Neutrophil (primary cell): ENCODE measurements around the gene MPHOSPH9.
A peak's percentile ranks its signal among the peaks of the same experiment; 100 is the strongest.

Source experiments
- H3K27ac ChIP-seq: fragments of 200-600 bp; sonication (generic); 2 replicates; pipeline ENCODE4 v1.5.1; 2016; ENCODE audit warnings: mild to moderate bottlenecking, moderate library complexity
- H3K27me3 ChIP-seq: fragments of 200-600 bp; sonication (generic); 2 replicates; pipeline ENCODE4 v1.6.0; 2016; ENCODE audit warnings: mild to moderate bottlenecking
- H3K36me3 ChIP-seq: fragments of 200-600 bp; sonication (generic); 2 replicates; pipeline ENCODE4 v1.5.1; 2017
- H3K4me1 ChIP-seq, 2 experiments: fragments of 200-600 bp in 1 of 2; sonication (generic) in 1 of 2; 1 replicate in 1 of 2; 2 replicates in 1 of 2; pipeline versions ENCODE4 v1.5.1 to v1.6.1; 2013 to 2016; ENCODE audit warnings: low read depth in 1 of 2, low read length in 1 of 2, mild to moderate bottlenecking in 1 of 2, moderate library complexity in 1 of 2; ENCODE audit not compliant: control insufficient read depth in 1 of 2, insufficient read depth in 1 of 2
- H3K4me3 ChIP-seq, 2 experiments: fragments of 200-600 bp in 1 of 2; sonication (generic) in 1 of 2; 1 replicate in 1 of 2; 2 replicates in 1 of 2; pipeline ENCODE4 v1.5.1; 2013 to 2016; ENCODE audit warnings: low read depth in 1 of 2, low read length in 1 of 2, mild to moderate bottlenecking in 1 of 2, moderate library complexity in 1 of 2
- H3K9me3 ChIP-seq: fragments of 200-600 bp; sonication (generic); 2 replicates; pipeline ENCODE4 v1.5.1; 2016
- TF ChIP-seq, protein P1 (sequence below): fragments of 200-600 bp; sonication (generic); IDR thresholded peaks from 2 replicates; pipeline ENCODE4 v1.5.1; 2016; ENCODE audit warnings: antibody characterized with exemption

Gene MPHOSPH9

GRCh38 chr12:123268850-123269249, 35.9 kb upstream of the MPHOSPH9 start:
- Histone ChIP-seq H3K27ac (no peak overlapping the region), H3K4me1 (peaks cover 32 to 33% of the 10 kb centered on the region in 2 experiments)
- TF ChIP-seq, protein P1, sequence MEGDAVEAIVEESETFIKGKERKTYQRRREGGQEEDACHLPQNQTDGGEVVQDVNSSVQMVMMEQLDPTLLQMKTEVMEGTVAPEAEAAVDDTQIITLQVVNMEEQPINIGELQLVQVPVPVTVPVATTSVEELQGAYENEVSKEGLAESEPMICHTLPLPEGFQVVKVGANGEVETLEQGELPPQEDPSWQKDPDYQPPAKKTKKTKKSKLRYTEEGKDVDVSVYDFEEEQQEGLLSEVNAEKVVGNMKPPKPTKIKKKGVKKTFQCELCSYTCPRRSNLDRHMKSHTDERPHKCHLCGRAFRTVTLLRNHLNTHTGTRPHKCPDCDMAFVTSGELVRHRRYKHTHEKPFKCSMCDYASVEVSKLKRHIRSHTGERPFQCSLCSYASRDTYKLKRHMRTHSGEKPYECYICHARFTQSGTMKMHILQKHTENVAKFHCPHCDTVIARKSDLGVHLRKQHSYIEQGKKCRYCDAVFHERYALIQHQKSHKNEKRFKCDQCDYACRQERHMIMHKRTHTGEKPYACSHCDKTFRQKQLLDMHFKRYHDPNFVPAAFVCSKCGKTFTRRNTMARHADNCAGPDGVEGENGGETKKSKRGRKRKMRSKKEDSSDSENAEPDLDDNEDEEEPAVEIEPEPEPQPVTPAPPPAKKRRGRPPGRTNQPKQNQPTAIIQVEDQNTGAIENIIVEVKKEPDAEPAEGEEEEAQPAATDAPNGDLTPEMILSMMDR = no peak

GRCh38 chr12:123267991-123268843, 35.3 kb upstream of the MPHOSPH9 start:
- H3K27ac ChIP-seq = peak overlapping the region; percentile 1
- H3K9me3 ChIP-seq = no peaks in the 10 kb centered on the region
- TF ChIP-seq, protein P1 = no peak
- H3K27me3 ChIP-seq = peaks cover 11% of the 10 kb centered on the region
- H3K4me3 ChIP-seq = peak overlapping the region; percentile 36 to 64
- H3K36me3 ChIP-seq = peaks cover 6% of the 10 kb centered on the region
- H3K4me1 ChIP-seq = peaks cover 32 to 33% of the 10 kb centered on the region in 2 experiments

More at GRCh38 chr12:123268850-123269249, 35.9 kb upstream of the MPHOSPH9 start:
- peak overlapping the region; percentile 36 to 64 for H3K4me3 ChIP-seq
- peaks cover 11% of the 10 kb centered on the region for H3K27me3 ChIP-seq
- H3K36me3 ChIP-seq = peaks cover 6% of the 10 kb centered on the region
- no peaks in the 10 kb centered on the region for H3K9me3 ChIP-seq

- no peak overlapping the region for H3K27ac ChIP-seq
These were observed 34.5 kb upstream of the MPHOSPH9 start for GRCh38 chr12:123267335-123267920.

DNA sequence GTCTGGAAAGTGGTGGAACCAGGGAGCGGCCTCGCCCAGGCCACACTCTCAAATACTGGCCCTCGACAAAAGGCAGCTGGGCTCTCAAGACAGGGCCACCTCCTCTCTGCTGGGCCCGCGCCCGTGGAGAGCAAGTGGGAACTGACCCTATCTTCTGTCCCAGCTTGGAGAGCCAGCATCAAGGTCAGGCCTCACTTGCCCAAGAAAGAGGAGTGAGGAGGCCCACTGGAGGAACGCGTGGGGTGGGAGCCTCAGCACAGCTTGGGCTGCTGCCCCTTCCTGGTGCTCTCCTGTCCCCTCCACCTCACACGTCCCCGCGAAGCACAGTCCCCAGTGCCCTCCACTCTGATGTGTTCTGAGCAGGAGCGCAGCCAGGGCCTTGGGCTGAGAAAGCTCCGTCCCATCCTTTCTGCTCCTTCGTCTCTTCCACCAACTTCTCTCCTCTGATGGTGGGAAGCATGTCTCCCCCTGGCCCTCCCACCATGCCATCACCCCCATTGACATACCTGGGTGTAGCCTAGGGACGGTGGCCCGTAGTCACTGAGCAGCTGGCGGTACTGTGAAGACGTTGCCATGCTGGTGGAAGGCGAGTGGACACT, 33.8 kb upstream of the MPHOSPH9 start:
- H3K4me1 ChIP-seq = peaks cover 29 to 32% of the 10 kb centered on the region in 2 experiments
- TF ChIP-seq, protein P1 = no peak
- peaks cover 15% of the 10 kb centered on the region for H3K36me3 ChIP-seq
- H3K27me3 ChIP-seq = peaks cover 11% of the 10 kb centered on the region
- no peak overlapping the region for H3K4me3 ChIP-seq
- no peak overlapping the region for H3K27ac ChIP-seq
- H3K9me3 ChIP-seq = no peaks in the 10 kb centered on the region

More at GRCh38 chr12:123267335-123267920, 34.5 kb upstream of the MPHOSPH9 start:
- Histone ChIP-seq H3K4me1 (peaks cover 32 to 33% of the 10 kb centered on the region in 2 experiments), H3K4me3 (no peak overlapping the region), H3K36me3 (peaks cover 10% of the 10 kb centered on the region), H3K27me3 (peaks cover 11% of the 10 kb centered on the region), H3K9me3 (no peaks in the 10 kb centered on the region)
- TF ChIP-seq, protein P1 = no peak

GRCh38 chr12:123265851-123266678, 33.1 kb upstream of the MPHOSPH9 start:
- Histone ChIP-seq H3K4me1 (peaks cover 29 to 32% of the 10 kb centered on the region in 2 experiments), H3K27ac (no peak overlapping the region)

More at GRCh38 chr12:123265851-123266678, 33.1 kb upstream of the MPHOSPH9 start:
- no peak overlapping the region for H3K4me3 ChIP-seq
- H3K36me3 ChIP-seq = peaks cover 15% of the 10 kb centered on the region
- H3K27me3 ChIP-seq = peaks cover 11% of the 10 kb centered on the region
- TF ChIP-seq, protein P1 = no peak
- H3K9me3 ChIP-seq = no peaks in the 10 kb centered on the region
